Measurements from ENCODE around the gene SLF1. TPM values are rescaled to one million over a fixed set of nuclear protein-coding genes. Genes with fewer than 3 reads are reported as not detected.
A peak's percentile ranks its signal among the peaks of the same experiment; 100 is the strongest.
"Not testable (repeated sequence)": the region's sequence is repeated elsewhere in the genome, so short reads cannot be mapped to it uniquely, and the experiment has no call there.

The SLF1 gene
- 1 to 10 TPM; 4.8 to 6.9 (median 5.9) TPM for total RNA-seq
- polyA plus RNA-seq: 2.3 TPM
- long read RNA-seq, donor 1, full-length matches to known transcripts: 1 of 3 reads
- long read RNA-seq, donor 1, partial matches to known transcripts: 1 of 3 reads
- long read RNA-seq, donor 1, other reads (novel, unspliced or antisense): 1 of 3 reads
- long read RNA-seq, donor 2, full-length matches to known transcripts: 7 of 8 reads
- long read RNA-seq, donor 2, partial matches to known transcripts: 0 of 8 reads
- long read RNA-seq, donor 2, other reads (novel, unspliced or antisense): 1 of 8 reads
- long read RNA-seq, donor 3, partial matches to known transcripts: 2 of 4 reads
- long read RNA-seq, donor 3, other reads (novel, unspliced or antisense): 2 of 4 reads
- long read RNA-seq, donor 4, full-length matches to known transcripts: 2 of 2 reads
- long read RNA-seq, donor 4, partial matches to known transcripts: 0 of 2 reads
- long read RNA-seq, donor 4, other reads (novel, unspliced or antisense): 0 of 2 reads

- DNase-seq (peak; percentile 87 to 94 (median 93)), ATAC-seq (peak; percentile 99)
- Histone ChIP-seq H3K27ac (ENCODE audit: low read length) (peak within 1 kb of the TSS; percentile 80), H3K4me1 (ENCODE audit: control insufficient read depth, insufficient read depth, low read length) (no peaks in the 10 kb centered on the region), H3K27me3 (ENCODE audit: control insufficient read depth, insufficient read depth) (no peaks in the 10 kb centered on the region), H3K4me3 (ENCODE audit: low read length) (peak within 1 kb of the TSS; percentile 89), H3K9me3 (ENCODE audit: control insufficient read depth, low read length) (no peaks in the 10 kb centered on the region)
- intact Hi-C loops (cut with DNase I): loop anchor here in 1 of 4 donors (5.0 kb wide), 1 partner anchor 91 kb away; no protein-coding TSS in a partner anchor
- WGBS: under 1% methylated on average over 63 of the region's 63 CpGs
These were observed at the start of gene SLF1, which contains the start of gene KIAA0825 for GRCh38 chr5:94618493-94619328. TSS of gene SLF1 (plus strand) at chr5:94618669. CDS start at chr5:94628811, 10,142 bp downstream. TSS of gene KIAA0825 (minus strand) at chr5:94618604. CDS start at chr5:94537126, 81,478 bp downstream.

GRCh38 chr5:94571415-94571814, 47.1 kb upstream of the SLF1 start:
- DNase-seq (no peak), ATAC-seq (no peak)
- Histone ChIP-seq H3K27me3 (ENCODE audit: control insufficient read depth, insufficient read depth) (no peaks in the 10 kb centered on the region), H3K4me1 (ENCODE audit: control insufficient read depth, insufficient read depth, low read length) (no peaks in the 10 kb centered on the region), H3K4me3 (ENCODE audit: low read length) (no peak overlapping the region), H3K9me3 (ENCODE audit: control insufficient read depth, low read length) (no peaks in the 10 kb centered on the region), H3K27ac (ENCODE audit: low read length) (no peak overlapping the region)
- intact Hi-C loops (cut with DNase I): no loop called here

DNA sequence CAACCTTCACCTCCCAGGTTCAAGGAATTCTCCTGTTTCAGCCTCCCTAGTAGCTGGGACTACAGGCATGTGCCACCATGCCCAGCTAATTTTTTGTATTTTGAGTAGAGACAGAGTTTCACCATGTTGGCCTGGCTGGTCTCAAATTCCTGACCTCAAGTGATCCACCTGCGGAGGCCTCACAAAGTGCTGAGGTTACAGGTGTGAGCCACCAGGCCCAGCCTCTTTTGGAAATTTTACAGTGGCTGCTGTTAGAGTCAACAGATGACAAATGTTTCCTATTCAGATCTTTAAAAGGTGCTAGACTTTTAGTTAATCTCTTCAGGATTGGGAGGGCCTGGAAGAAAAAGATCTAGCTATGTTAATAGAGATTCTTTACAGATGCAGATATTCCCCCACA, 45.1 kb upstream of the SLF1 start:
- 88% methylated on average over 1 of the region's 1 CpG for WGBS
- DNase-seq; intact Hi-C loops (cut with DNase I): not testable (repeated sequence)

DNA sequence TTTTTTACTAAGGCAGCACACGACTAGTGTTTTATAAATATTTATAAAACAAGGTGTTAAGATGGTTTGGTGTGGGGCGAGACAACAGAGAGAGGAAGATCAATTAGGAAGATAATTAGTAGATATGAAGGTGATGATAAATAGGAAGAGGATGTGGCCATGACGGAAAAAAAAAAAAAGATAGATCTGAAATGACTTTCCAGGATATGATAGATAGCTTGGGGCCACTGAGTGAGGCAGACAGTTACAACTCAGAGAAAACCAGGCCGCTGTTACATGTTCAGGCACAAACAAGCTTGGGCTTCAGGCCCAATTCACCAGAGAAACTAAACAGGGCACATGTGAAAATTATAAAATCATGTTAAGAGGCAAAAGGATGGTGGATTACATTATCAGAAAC, 43.3 kb upstream of the SLF1 start:
- H3K4me1 ChIP-seq (ENCODE audit: control insufficient read depth, insufficient read depth, low read length): no peaks in the 10 kb centered on the region
- no peaks in the 10 kb centered on the region for H3K27me3 ChIP-seq (ENCODE audit: control insufficient read depth, insufficient read depth)
- no peak for DNase-seq
- intact Hi-C loops (cut with DNase I): no loop called here
- H3K27ac ChIP-seq (ENCODE audit: low read length): no peak overlapping the region
- H3K4me3 ChIP-seq (ENCODE audit: low read length): no peak overlapping the region
- ATAC-seq: no peak
- WGBS: 73% methylated on average over 4 of the region's 4 CpGs
- H3K9me3 ChIP-seq (ENCODE audit: control insufficient read depth, low read length): no peaks in the 10 kb centered on the region

More for the DNA sequence above, 45.1 kb upstream of the SLF1 start:
- not testable (repeated sequence) for H3K27ac ChIP-seq (ENCODE audit: low read length); ATAC-seq; H3K4me3 ChIP-seq (ENCODE audit: low read length); H3K27me3 ChIP-seq (ENCODE audit: control insufficient read depth, insufficient read depth); H3K9me3 ChIP-seq (ENCODE audit: control insufficient read depth, low read length); H3K4me1 ChIP-seq (ENCODE audit: control insufficient read depth, insufficient read depth, low read length)

DNA sequence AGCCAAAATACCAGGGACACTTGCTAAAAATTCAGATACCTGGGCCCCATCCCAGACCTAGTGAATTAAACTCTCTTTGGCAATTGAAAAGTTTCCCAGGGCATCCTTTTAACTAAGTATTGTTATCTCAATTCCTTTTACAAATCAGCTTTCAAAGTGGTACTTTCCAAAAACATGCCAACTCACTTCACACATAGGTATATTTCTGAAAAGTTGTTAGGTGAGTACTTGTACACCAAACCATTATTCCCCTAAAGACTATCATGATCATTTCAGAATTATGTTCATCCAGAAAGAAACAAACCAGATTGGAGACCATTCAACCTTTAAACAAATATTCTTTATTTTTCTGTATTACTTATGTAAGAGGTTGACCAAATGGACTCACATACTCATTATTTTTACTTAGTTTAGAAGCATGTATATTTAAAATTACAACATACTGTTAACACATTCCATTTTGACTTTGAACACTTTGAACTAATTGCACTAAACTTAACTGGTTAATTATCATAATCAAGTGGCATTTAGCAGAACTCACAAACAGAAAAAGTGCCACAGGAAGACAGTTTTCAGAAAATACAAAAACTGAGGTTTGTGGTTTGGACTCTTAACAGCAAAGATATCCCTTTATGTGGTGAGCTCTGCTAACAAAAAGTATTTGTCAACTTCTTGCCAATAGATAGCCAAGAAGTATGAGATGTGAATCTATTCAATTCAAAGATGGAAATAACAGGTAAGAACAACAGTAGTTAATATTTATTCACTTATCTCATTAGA, 40.8 kb upstream of the SLF1 start:
- Histone ChIP-seq H3K27ac (ENCODE audit: low read length) (no peak overlapping the region), H3K27me3 (ENCODE audit: control insufficient read depth, insufficient read depth) (no peaks in the 10 kb centered on the region), H3K9me3 (ENCODE audit: control insufficient read depth, low read length) (no peaks in the 10 kb centered on the region), H3K4me1 (ENCODE audit: control insufficient read depth, insufficient read depth, low read length) (no peaks in the 10 kb centered on the region), H3K4me3 (ENCODE audit: low read length) (no peak overlapping the region)
- ATAC-seq (no peak), DNase-seq (no peak)
- intact Hi-C loops (cut with DNase I): no loop called here

DNA sequence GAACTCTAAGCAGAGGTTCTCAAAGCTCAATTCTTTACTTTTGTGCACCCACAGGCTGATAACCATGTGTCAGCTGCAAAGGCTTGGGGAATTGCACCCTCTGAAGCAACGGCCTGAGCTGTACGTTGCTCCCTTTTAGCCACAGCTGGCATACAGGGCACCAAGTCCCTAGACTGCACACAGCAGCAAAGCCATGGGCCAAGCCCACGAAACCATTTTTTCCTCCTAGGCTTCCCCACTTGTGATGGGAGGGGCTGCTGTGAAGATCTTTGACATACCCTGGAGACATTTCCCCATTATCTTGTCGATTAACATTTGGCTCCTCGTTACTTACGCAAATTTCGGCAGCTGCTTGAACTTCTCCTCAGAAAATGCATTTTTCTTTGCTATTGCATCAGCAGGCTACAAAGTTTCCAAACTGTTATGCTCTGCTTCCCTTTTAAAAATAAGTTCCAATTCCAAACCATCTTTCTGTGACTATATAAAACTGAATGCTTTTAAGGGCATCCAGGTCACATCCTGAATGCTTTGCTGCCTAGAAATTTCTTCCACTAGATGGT, 23.1 kb upstream of the SLF1 start:
- Histone ChIP-seq H3K4me3 (ENCODE audit: low read length) (no peak overlapping the region), H3K27me3 (ENCODE audit: control insufficient read depth, insufficient read depth) (no peaks in the 10 kb centered on the region), H3K9me3 (ENCODE audit: control insufficient read depth, low read length) (no peaks in the 10 kb centered on the region), H3K4me1 (ENCODE audit: control insufficient read depth, insufficient read depth, low read length) (no peaks in the 10 kb centered on the region), H3K27ac (ENCODE audit: low read length) (no peak overlapping the region)
- no peak for DNase-seq
- WGBS: 87% methylated on average over 7 of the region's 7 CpGs
- ATAC-seq: no peak
- intact Hi-C loops (cut with DNase I): no loop called here

- no peak for DNase-seq
These were observed 4.9 kb upstream of the SLF1 start for GRCh38 chr5:94613583-94613982.

GRCh38 chr5:94614156-94614805, 4.2 kb upstream of the SLF1 start:
- 84% methylated on average over 2 of the region's 2 CpGs for WGBS
- no peaks in the 10 kb centered on the region for H3K27me3 ChIP-seq (ENCODE audit: control insufficient read depth, insufficient read depth)
- H3K27ac ChIP-seq (ENCODE audit: low read length): no peak overlapping the region
- DNase-seq (no peak), ATAC-seq (no peak)
- H3K4me3 ChIP-seq (ENCODE audit: low read length): no peak overlapping the region
- no peaks in the 10 kb centered on the region for H3K4me1 ChIP-seq (ENCODE audit: control insufficient read depth, insufficient read depth, low read length)
- no peaks in the 10 kb centered on the region for H3K9me3 ChIP-seq (ENCODE audit: control insufficient read depth, low read length)
- intact Hi-C loops (cut with DNase I): no loop called here

More at GRCh38 chr5:94613583-94613982, 4.9 kb upstream of the SLF1 start:
- Histone ChIP-seq H3K4me1 (ENCODE audit: control insufficient read depth, insufficient read depth, low read length) (no peaks in the 10 kb centered on the region), H3K27ac (ENCODE audit: low read length) (no peak overlapping the region), H3K27me3 (ENCODE audit: control insufficient read depth, insufficient read depth) (no peaks in the 10 kb centered on the region), H3K4me3 (ENCODE audit: low read length) (no peak overlapping the region), H3K9me3 (ENCODE audit: control insufficient read depth, low read length) (no peaks in the 10 kb centered on the region)
- no peak for ATAC-seq
- intact Hi-C loops (cut with DNase I): no loop called here
- WGBS: 72% methylated on average over 2 of the region's 2 CpGs

DNA sequence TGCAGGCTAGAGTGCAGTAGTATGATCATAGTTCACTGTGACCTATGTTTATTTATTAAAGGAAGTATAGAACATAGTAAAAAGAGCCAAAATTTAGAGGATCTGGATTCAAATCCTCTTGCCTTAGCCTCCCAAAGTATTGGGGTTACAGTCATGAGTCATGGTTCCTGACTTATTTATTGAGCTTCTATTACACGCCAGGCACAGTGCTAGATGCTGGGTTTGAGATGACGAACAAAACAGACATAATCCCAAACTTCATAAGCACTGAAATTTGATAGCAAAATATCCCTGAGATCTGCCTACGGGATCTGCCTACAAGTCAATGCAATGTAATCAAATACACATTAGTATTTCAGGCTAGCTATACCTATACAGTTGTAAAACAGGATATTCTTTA, 2.6 kb upstream of the SLF1 start:
- ATAC-seq: no peak
- no peaks in the 10 kb centered on the region for H3K27me3 ChIP-seq (ENCODE audit: control insufficient read depth, insufficient read depth)
- 93% methylated on average over 3 of the region's 3 CpGs for WGBS

DNA sequence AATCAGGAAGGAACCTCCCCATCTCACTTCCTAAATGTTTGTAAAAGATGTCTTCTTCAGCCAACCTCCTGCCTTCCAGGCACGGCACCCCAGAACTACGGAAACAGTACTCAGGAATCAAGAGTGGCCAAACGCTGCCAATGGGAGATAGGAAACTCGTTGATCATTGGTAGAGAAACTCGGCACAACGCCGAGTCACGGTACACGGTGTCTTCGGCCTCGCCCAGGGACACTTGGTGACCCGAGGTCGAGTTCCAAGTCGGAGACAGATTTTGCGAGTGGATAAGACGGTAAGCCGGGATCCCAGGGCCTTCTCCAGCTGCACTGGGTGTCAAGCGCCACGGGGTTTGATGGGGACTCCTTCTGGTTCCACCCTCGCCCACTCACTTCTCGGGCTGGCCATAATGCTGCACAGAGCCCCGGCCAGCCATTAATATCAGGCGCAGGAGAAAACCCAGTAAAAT, 408 bp upstream of the SLF1 start:
- H3K27me3 ChIP-seq (ENCODE audit: control insufficient read depth, insufficient read depth): no peaks in the 10 kb centered on the region
- DNase-seq: peak; percentile 72 to 88 (median 80)
- no peaks in the 10 kb centered on the region for H3K4me1 ChIP-seq (ENCODE audit: control insufficient read depth, insufficient read depth, low read length)
- intact Hi-C loops (cut with DNase I): loop anchor here in 1 of 4 donors (5.0 kb wide), 1 partner anchor 91 kb away; no protein-coding TSS in a partner anchor
- H3K27ac ChIP-seq (ENCODE audit: low read length): peak overlapping the region; percentile 80
- WGBS: under 1% methylated on average over 23 of the region's 23 CpGs
- peak overlapping the region; percentile 89 for H3K4me3 ChIP-seq (ENCODE audit: low read length)
- no peaks in the 10 kb centered on the region for H3K9me3 ChIP-seq (ENCODE audit: control insufficient read depth, low read length)
- ATAC-seq: peak; percentile 82 to 89

More for the DNA sequence above, 2.6 kb upstream of the SLF1 start:
- intact Hi-C loops (cut with DNase I): loop anchor here in 1 of 4 donors (5.0 kb wide), 1 partner anchor 89 kb away; no protein-coding TSS in a partner anchor
- H3K27ac ChIP-seq (ENCODE audit: low read length): no peak overlapping the region
- H3K9me3 ChIP-seq (ENCODE audit: control insufficient read depth, low read length): no peaks in the 10 kb centered on the region
- no peak for DNase-seq
- H3K4me1 ChIP-seq (ENCODE audit: control insufficient read depth, insufficient read depth, low read length): no peaks in the 10 kb centered on the region
- no peak overlapping the region for H3K4me3 ChIP-seq (ENCODE audit: low read length)

All from right cardiac atrium (tissue), 5 donors.